DND-41 (cell line): ENCODE measurements around the gene AP1M2.

Source experiments
- ATAC-seq: fragments of 200-7000 bp; cut with Tn5 transposase; 3 replicates; pipeline ENCODE4 v1.9.1; 2021; ENCODE audit warnings: low read depth; ENCODE audit not compliant: insufficient read depth
- DNase-seq: peaks from one replicate; pipeline ENCODE4 v3.0.0-alpha.2; 2020
- H2AFZ ChIP-seq: 2 replicates; pipeline ENCODE4 v1.6.0; 2012; ENCODE audit warnings: low read depth, low read length
- H3K27ac ChIP-seq: 2 replicates; pipeline ENCODE4 v1.5.1; 2012; ENCODE audit warnings: low read length, inconsistent platforms
- H3K27me3 ChIP-seq: fragments of 200-600 bp; sonication (generic); 2 replicates; pipeline ENCODE4 v1.6.0; 2012; ENCODE audit warnings: low read length, mild to moderate bottlenecking, inconsistent platforms; ENCODE audit not compliant: insufficient read depth, poor library complexity
- H3K36me3 ChIP-seq: 2 replicates; pipeline ENCODE4 v1.5.1; 2012; ENCODE audit warnings: low read length, inconsistent platforms; ENCODE audit not compliant: insufficient read depth
- H3K4me1 ChIP-seq: 2 replicates; pipeline ENCODE4 v1.5.1; 2012; ENCODE audit warnings: mild to moderate bottlenecking, low read length; ENCODE audit not compliant: insufficient read depth
- H3K4me2 ChIP-seq: 2 replicates; pipeline ENCODE4 v1.6.0; 2012; ENCODE audit warnings: mild to moderate bottlenecking, moderate library complexity, low read length, inconsistent platforms; ENCODE audit not compliant: insufficient read depth
- H3K4me3 ChIP-seq, 2 experiments: fragments of 200-600 bp in 1 of 2; shearing (Covaris generic) in 1 of 2; 2 replicates each; pipeline ENCODE4 v1.5.1; 2012 to 2016; ENCODE audit warnings: inconsistent platforms in 2 of 2, low read length in 2 of 2, mild to moderate bottlenecking in 2 of 2, low read depth in 1 of 2, moderate library complexity in 1 of 2
- H3K79me2 ChIP-seq: 2 replicates; pipeline ENCODE4 v1.6.0; 2012; ENCODE audit warnings: low read length, inconsistent platforms; ENCODE audit not compliant: insufficient read depth
- H3K9ac ChIP-seq: 2 replicates; pipeline ENCODE4 v1.6.0; 2012; ENCODE audit warnings: low read depth, mild to moderate bottlenecking, inconsistent platforms, low read length, moderate library complexity
- H3K9me3 ChIP-seq: 2 replicates; pipeline ENCODE4 v1.5.1; 2012; ENCODE audit warnings: low read length, moderate library complexity, mild to moderate bottlenecking, inconsistent platforms; ENCODE audit not compliant: insufficient read depth, severe bottlenecking
- H4K20me1 ChIP-seq: 2 replicates; pipeline ENCODE4 v1.6.0; 2012; ENCODE audit warnings: low read length; ENCODE audit not compliant: insufficient read depth
- CTCF ChIP-seq: IDR thresholded peaks from 2 replicates; pipeline ENCODE4 v1.5.1; 2012; ENCODE audit warnings: borderline replicate concordance, low read length, moderate library complexity, mild to moderate bottlenecking; ENCODE audit not compliant: poor library complexity, severe bottlenecking; ENCODE audit errors: extremely low read depth
- EZH2 ChIP-seq: IDR thresholded peaks from 3 replicates; pipeline ENCODE4 v1.6.1; 2012; ENCODE audit warnings: borderline replicate concordance, low read depth, mild to moderate bottlenecking, moderate library complexity, low read length, inconsistent platforms; ENCODE audit not compliant: severe bottlenecking

The AP1M2 gene

GRCh38 chr19:10593148-10593547 is 6.0 kb upstream of the AP1M2 start:
- Histone ChIP-seq H3K36me3 (no peaks in the 10 kb centered on the region), H3K4me3 (no peak overlapping the region), H2AFZ (no peak overlapping the region), H3K27ac (no peak overlapping the region), H3K79me2 (no peaks in the 10 kb centered on the region), H3K9ac (no peak overlapping the region), H3K4me2 (no peak overlapping the region), H3K27me3 (peaks cover 3% of the 10 kb centered on the region), H4K20me1 (no peaks in the 10 kb centered on the region), H3K4me1 (no peaks in the 10 kb centered on the region), H3K9me3 (no peaks in the 10 kb centered on the region)
- ATAC-seq: no peak
- no peak for DNase-seq
- no peak for TF ChIP-seq CTCF
- no peak for TF ChIP-seq EZH2

DNA sequence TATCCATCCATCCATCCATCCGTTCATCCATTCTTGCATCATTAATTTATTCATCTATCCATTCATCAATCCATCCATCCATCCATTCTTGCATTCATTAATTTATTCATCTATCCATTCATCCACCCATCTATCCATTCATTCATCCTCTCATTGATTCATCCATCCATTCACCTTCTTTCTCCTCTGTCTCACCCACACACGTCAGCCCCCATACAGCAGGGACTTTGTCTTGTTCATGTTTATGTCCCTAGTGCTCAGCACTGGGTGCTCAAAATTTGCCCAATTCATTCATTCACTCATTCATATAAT is 683 bp upstream of the AP1M2 start:
- H3K4me2 ChIP-seq: no peak overlapping the region
- TF ChIP-seq EZH2 (no peak), CTCF (no peak)
- no peak overlapping the region for H2AFZ ChIP-seq
- DNase-seq: no peak
- ATAC-seq: no peak
- no peaks in the 10 kb centered on the region for H4K20me1 ChIP-seq
- no peaks in the 10 kb centered on the region for H3K27me3 ChIP-seq
- H3K4me1 ChIP-seq: no peaks in the 10 kb centered on the region
- no peak overlapping the region for H3K4me3 ChIP-seq
- no peak overlapping the region for H3K9ac ChIP-seq
- no peaks in the 10 kb centered on the region for H3K36me3 ChIP-seq
- no peaks in the 10 kb centered on the region for H3K79me2 ChIP-seq
- H3K27ac ChIP-seq: no peak overlapping the region
- no peaks in the 10 kb centered on the region for H3K9me3 ChIP-seq

DNA sequence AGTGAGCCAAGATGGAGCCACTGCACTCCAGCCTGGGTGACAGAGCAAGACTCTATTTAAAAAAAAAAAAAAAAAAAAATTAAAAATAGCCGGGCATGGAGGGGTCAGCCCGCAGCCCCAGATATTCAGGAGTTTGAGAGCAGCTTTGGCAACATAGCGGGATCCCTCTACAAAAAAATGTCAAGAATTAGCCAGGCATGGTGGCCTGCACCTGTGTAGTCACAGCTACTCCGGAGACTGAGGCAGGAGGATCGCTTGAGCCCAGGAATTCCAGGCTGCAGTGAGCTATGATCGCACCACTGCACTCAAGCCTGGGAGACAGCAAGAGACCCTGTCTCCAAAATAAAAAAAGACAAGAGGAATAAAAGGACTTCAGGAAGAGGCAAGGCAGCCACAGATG is 716 bp downstream of the AP1M2 start:
- TF ChIP-seq CTCF (no peak), EZH2 (no peak)
- no peak overlapping the region for H3K4me2 ChIP-seq
- no peak overlapping the region for H3K9ac ChIP-seq

GRCh38 chr19:10583036-10583776 is 3.9 kb downstream of the AP1M2 start:
- DNase-seq (no peak), ATAC-seq (no peak)
- Histone ChIP-seq H3K27ac (no peak overlapping the region), H3K4me1 (peaks cover 7% of the 10 kb centered on the region), H3K79me2 (no peaks in the 10 kb centered on the region), H3K36me3 (no peaks in the 10 kb centered on the region), H3K4me3 (no peak overlapping the region), H2AFZ (no peak overlapping the region), H3K27me3 (no peaks in the 10 kb centered on the region), H3K9ac (no peak overlapping the region), H3K9me3 (no peaks in the 10 kb centered on the region), H3K4me2 (no peak overlapping the region), H4K20me1 (no peaks in the 10 kb centered on the region)
- TF ChIP-seq CTCF (no peak), EZH2 (no peak)

More for the DNA sequence above, 716 bp downstream of the AP1M2 start:
- H3K36me3 ChIP-seq: no peaks in the 10 kb centered on the region
- H3K79me2 ChIP-seq: no peaks in the 10 kb centered on the region
- peaks cover 3% of the 10 kb centered on the region for H3K4me1 ChIP-seq
- H3K9me3 ChIP-seq: no peaks in the 10 kb centered on the region
- no peak overlapping the region for H3K4me3 ChIP-seq
- DNase-seq (no peak), ATAC-seq (no peak)
- no peak overlapping the region for H3K27ac ChIP-seq
- H4K20me1 ChIP-seq: no peaks in the 10 kb centered on the region
- H3K27me3 ChIP-seq: no peaks in the 10 kb centered on the region
- H2AFZ ChIP-seq: no peak overlapping the region
